AG04449 (cell line): ENCODE data around the gene NOD1.

Experiments used
- CTCF ChIA-PET: fragments of 350-600 bp; formaldehyde crosslinking; extraction: SDS; loops from one replicate; lab custom pipeline; 2021; ENCODE audit warnings: antibody characterized with exemption; lab: Yijun Ruan, JAX
- POLR2A ChIA-PET: fragments of 400-600, 350-600 bp; formaldehyde crosslinking; extraction: SDS; loops from one replicate; lab custom pipeline; 2020; ENCODE audit warnings: antibody characterized with exemption, inconsistent platforms; lab: Yijun Ruan, JAX
- DNase-seq: peaks from one replicate; pipeline ENCODE4 v3.0.0-alpha.2; 2010; ENCODE audit warnings: low read depth, low spot score
- H3K4me3 ChIP-seq: 2 replicates; pipeline ENCODE4 v1.5.1; 2011; ENCODE audit warnings: low read depth, mild to moderate bottlenecking, control low read depth, low read length
- CTCF ChIP-seq: IDR thresholded peaks from one replicate; pipeline ENCODE4 v1.5.1; 2011; ENCODE audit warnings: mild to moderate bottlenecking, moderate library complexity, low read length, control low read depth, inconsistent platforms; ENCODE audit not compliant: insufficient read depth; ENCODE audit errors: missing control alignments

NOD1 gene

GRCh38 chr7:30472784-30473775, 5.5 kb downstream of the NOD1 start:
- CTCF ChIA-PET = interaction anchor here (0.9 to 1.3 kb wide), 2 partner anchors 8 to 91 kb away, joined by 3 to 4 read pairs; no protein-coding TSS in a partner anchor
- H3K4me3 ChIP-seq = no peak overlapping the region
- peak; percentile 89 for DNase-seq
- POLR2A ChIA-PET = no interaction called here
- no peak for TF ChIP-seq CTCF

- CTCF ChIA-PET = interaction anchor here (0.7 to 2.3 kb wide), 3 partner anchors 38 to 92 kb away, joined by 3 to 8 read pairs (median 4); no protein-coding TSS in a partner anchor
- POLR2A ChIA-PET = no interaction called here
- DNase-seq = no peak
- no peak for TF ChIP-seq CTCF
- no peak overlapping the region for H3K4me3 ChIP-seq
Measured at GRCh38 chr7:30472081-30472783, 6.4 kb downstream of the NOD1 start.

DNA sequence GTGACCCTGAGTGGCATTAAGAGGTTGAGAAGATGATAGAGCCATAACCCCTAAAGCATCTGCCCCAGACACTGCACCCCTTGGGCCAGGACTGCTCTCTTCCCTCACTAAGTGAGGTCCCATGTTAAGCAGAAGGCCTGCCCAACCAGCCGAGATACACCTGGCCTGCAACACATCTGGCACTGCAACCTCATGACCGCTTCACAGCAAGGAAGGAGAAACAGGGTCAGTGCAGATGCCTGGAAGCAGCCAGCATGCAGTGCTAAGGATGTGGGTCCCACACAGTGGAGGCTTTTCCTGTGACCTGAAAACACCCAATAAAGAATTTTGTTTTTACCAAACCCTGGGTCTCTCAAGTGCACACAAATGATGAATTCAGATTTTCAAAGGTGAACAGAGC, 7.4 kb downstream of the NOD1 start:
- ChIA-PET CTCF (interaction anchor here (0.7 to 2.3 kb wide), 2 partner anchors 39 to 93 kb away, joined by 3 to 8 read pairs; no protein-coding TSS in a partner anchor), POLR2A (interaction anchor here (0.5 kb wide), 1 partner anchor 13 kb away, joined by 3 read pairs; no protein-coding TSS in a partner anchor)
- H3K4me3 ChIP-seq = no peak overlapping the region
- no peak for DNase-seq
- TF ChIP-seq CTCF = no peak

DNA sequence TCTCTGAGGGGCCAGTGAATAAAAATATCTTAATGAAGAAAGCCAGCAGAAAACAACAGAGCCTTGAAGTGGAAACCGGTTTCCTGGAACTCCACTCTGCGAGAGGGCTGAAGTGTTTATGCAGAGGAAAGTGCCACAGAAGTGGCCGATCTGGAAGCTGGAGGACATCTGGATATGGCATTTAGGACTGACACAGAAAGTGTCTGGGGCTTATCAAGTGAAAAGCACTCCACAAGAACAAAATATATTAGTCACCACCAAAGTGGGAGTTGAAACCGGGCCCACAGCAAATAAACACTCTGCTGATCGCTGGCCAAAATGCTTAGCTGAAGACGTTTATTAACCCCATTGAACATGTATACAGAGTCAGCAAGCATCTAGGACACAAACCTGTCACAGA, 7.8 kb downstream of the NOD1 start:
- POLR2A ChIA-PET = interaction anchor here (0.5 kb wide), 1 partner anchor 13 kb away, joined by 3 read pairs; no protein-coding TSS in a partner anchor
- DNase-seq = no peak
- no peak for TF ChIP-seq CTCF
- H3K4me3 ChIP-seq = no peak overlapping the region
- CTCF ChIA-PET = interaction anchor here (2.3 kb wide), 1 partner anchor 93 kb away, joined by 8 read pairs; no protein-coding TSS in a partner anchor

DNA sequence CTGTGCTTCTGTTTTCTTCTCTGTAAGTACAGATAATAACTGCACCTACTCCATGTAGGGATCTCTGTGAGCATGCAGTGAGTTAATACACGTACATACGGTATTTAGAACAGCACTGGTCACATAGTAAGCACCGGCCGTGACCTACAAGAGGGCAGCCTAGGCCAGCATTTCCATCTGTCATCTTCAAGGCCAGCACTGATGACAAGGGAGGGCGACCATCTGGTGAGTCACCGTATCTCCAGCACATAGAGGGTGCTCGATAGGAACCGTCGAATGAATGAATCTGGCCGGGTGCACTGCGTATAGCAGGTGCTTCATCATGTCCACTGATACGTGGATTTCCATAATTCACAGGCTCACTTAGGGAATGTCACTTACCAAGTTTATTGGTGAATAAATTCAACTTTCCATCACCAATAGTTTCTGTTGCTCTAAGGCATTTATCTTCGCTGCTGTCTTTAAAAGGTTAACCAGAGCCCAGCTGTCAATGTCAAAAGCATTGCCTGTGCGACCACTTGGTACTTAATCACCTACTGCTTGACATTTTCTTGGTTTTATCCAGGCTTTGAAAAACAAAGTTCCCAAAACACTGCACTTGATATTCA, 8.3 kb downstream of the NOD1 start:
- no peak for TF ChIP-seq CTCF
- no peak overlapping the region for H3K4me3 ChIP-seq
- ChIA-PET POLR2A (interaction anchor here (1.7 kb wide), 1 partner anchor 8 kb away, joined by 14 read pairs; the partner anchor contains the start of gene NOD1), CTCF (interaction anchor here (2.0 to 2.3 kb wide), 3 partner anchors 8 to 94 kb away, joined by 8 to 38 read pairs (median 14); partner anchors contain the start of gene NOD1)
- DNase-seq = no peak
